Adrenal gland (tissue), 12 donors: ENCODE measurements around the gene VPS8. TPM values are rescaled to one million over a fixed set of nuclear protein-coding genes. Genes with fewer than 3 reads are reported as not detected.

Experiments used
- DNase-seq, 7 donors: peaks; one replicate each; pipeline ENCODE4 v3.0.0-alpha.2; 2019 to 2020
- H3K27ac ChIP-seq, 5 donors: fragments of 200-600 bp; sonication (generic) in 4 of 5; 1 replicate in 3 of 5; 2 replicates in 2 of 5; pipeline versions ENCODE4 v1.5.1 to v1.8.0; 2016 to 2020; ENCODE audit warnings: mild to moderate bottlenecking in 1 of 5
- H3K27me3 ChIP-seq: fragments of 200-600 bp; 2 replicates; pipeline ENCODE4 v1.8.0; 2021
- H3K36me3 ChIP-seq, 2 donors: fragments of 200-600 bp; replicated peaks in 1 of 2; 1 replicate in 1 of 2; 2 replicates in 1 of 2; pipeline versions ENCODE4 v1.5.1 to v1.8.0; 2018 to 2022
- H3K4me1 ChIP-seq, 2 donors: fragments of 200-600 bp; replicated peaks in 1 of 2; 1 replicate in 1 of 2; 2 replicates in 1 of 2; pipeline versions ENCODE4 v1.5.1 to v1.8.0; 2018 to 2021
- H3K4me3 ChIP-seq, 4 donors: fragments of 200-600 bp; sonication (generic) in 3 of 4; one replicate each; pipeline ENCODE4 v1.5.1; 2016 to 2018
- H3K9me3 ChIP-seq, 3 donors: fragments of 200-600 bp; sonication (generic) in 1 of 3; replicated peaks in 1 of 3; 1 replicate in 2 of 3; 2 replicates in 1 of 3; pipeline versions ENCODE4 v1.5.1 to v1.8.0; 2016 to 2021
- CTCF ChIP-seq, 6 experiments: fragments of 450-650 bp in 4 of 6; fragments of 200-600 bp in 2 of 6; sonication (generic) in 1 of 6; IDR thresholded peaks; 1 replicate in 5 of 6; 2 replicates in 1 of 6; pipeline versions ENCODE4 v1.5.1 to v1.8.0; 2016 to 2021; ENCODE audit warnings: antibody characterized with exemption in 6 of 6, mild to moderate bottlenecking in 2 of 6, moderate library complexity in 1 of 6
- POLR2A ChIP-seq, 2 donors: fragments of 450-650 bp; IDR thresholded peaks; one replicate each; pipeline ENCODE4 v1.6.1; 2017; ENCODE audit warnings: antibody characterized with exemption in 2 of 2, mild to moderate bottlenecking in 2 of 2, moderate library complexity in 1 of 2
- WGBS, 4 donors: extraction: QIAGEN DNeasy Blood & Tissue Kit in 2 of 4; methylation state at CpG; one replicate each; pipeline versions ENCODE4 v1.1.5 to v1.1.7; 2013 to 2017; 5-methylcytosine and 5-hydroxymethylcytosine counted together
- intact Hi-C, 2 donors: fragments of 100-400 bp; cut with DNase I; formaldehyde crosslinking; loops; one replicate each; pipeline versions ENCODE4 v1.14.1 to v1.15.0; 2022 to 2023
- polyA plus RNA-seq, 3 donors: library from polyadenylated mRNA; stranded (reverse); fragments of 200-250 nt in 2 of 3; fragments of 350-450 nt in 1 of 3; fragmentation: Illumina TruSeq in 1 of 3; extraction: RNeasy Lipid Tissue Mini Kit (QIAGEN cat#74804) in 1 of 3; gene quantifications; one replicate each; pipeline ENCODE4 v1.2.3, GENCODE V29; 2013 to 2014
- total RNA-seq, 9 donors: library from RNA; depleted of rRNA in 4 of 9; stranded (reverse); fragments of >200 nt in 4 of 9; fragments of 120-200 nt in 1 of 9; fragmentation: NEBNext Ultra II Directional in 1 of 9; extraction: Animal tissue kit (Norgen Biotek cat#: 25700) in 1 of 9; gene quantifications; one replicate each; pipeline versions ENCODE4 v1.1.0 to v1.2.4, GENCODE V29; 2013 to 2023
- donor health status: healthy with polysubstance abuse.
- donor health status: Bipolar disorder and iron deficiency.
- donor health status: DM: yes; HTN: yes; CAD: no.
- donor health status: DM: no; HTN: no; CAD: no.
- donor health status: DM: no; HTN: no; CAD: no.
- donor health status: DM: yes; HTN: yes; CAD: no.

The VPS8 gene
- total and polyA plus RNA-seq, 12 donors = 17.6 to 96.4 (median 33.9) TPM

- DNase-seq = no peak
- H3K27me3 ChIP-seq = no peaks in the 10 kb centered on the region
- no peak overlapping the region for H3K27ac ChIP-seq
- no peaks in the 10 kb centered on the region for H3K4me1 ChIP-seq
- no peaks in the 10 kb centered on the region for H3K36me3 ChIP-seq
- 86 to 95% (median 90%) methylated on average over 3 of the region's 3 CpGs for WGBS, 4 donors
- intact Hi-C loops = no loop called here
- TF ChIP-seq POLR2A (IDR thresholded peaks at IDR 0.05) (no peak), CTCF (IDR thresholded peaks at IDR 0.05) (no peak)
- no peaks in the 10 kb centered on the region for H3K9me3 ChIP-seq
- no peak overlapping the region for H3K4me3 ChIP-seq
These were observed 219.0 kb downstream of the VPS8 start for GRCh38 chr3:185030951-185031350.

GRCh38 chr3:185037801-185038200, 225.8 kb downstream of the VPS8 start:
- Histone ChIP-seq H3K27me3 (no peaks in the 10 kb centered on the region), H3K9me3 (no peaks in the 10 kb centered on the region), H3K4me1 (no peaks in the 10 kb centered on the region), H3K36me3 (no peaks in the 10 kb centered on the region), H3K27ac (no peak overlapping the region), H3K4me3 (no peak overlapping the region)
- no peak for DNase-seq
- WGBS, 4 donors = 92 to 100% (median 96%) methylated on average over 1 of the region's 1 CpG
- intact Hi-C loops = no loop called here
- TF ChIP-seq CTCF (IDR thresholded peaks at IDR 0.05) = no peak
- TF ChIP-seq POLR2A (IDR thresholded peaks at IDR 0.05) = no peak

GRCh38 chr3:185040425-185040824, 228.5 kb downstream of the VPS8 start:
- Histone ChIP-seq H3K9me3 (no peaks in the 10 kb centered on the region), H3K27ac (no peak overlapping the region), H3K27me3 (no peaks in the 10 kb centered on the region), H3K4me1 (peaks cover 0 to 7% of the 10 kb centered on the region in 2 donors), H3K4me3 (no peak overlapping the region), H3K36me3 (no peaks in the 10 kb centered on the region)
- intact Hi-C loops = no loop called here
- WGBS, 4 donors = 92 to 100% (median 94%) methylated on average over 1 of the region's 1 CpG
- DNase-seq = no peak
- no peak for TF ChIP-seq CTCF (IDR thresholded peaks at IDR 0.05)
- TF ChIP-seq POLR2A (IDR thresholded peaks at IDR 0.05) = no peak

GRCh38 chr3:185041540-185041939, 229.6 kb downstream of the VPS8 start:
- H3K27ac ChIP-seq = no peak overlapping the region

More at GRCh38 chr3:185041540-185041939, 229.6 kb downstream of the VPS8 start:
- 95 to 98% (median 96%) methylated on average over 4 of the region's 4 CpGs for WGBS, 4 donors
- Histone ChIP-seq H3K9me3 (no peaks in the 10 kb centered on the region), H3K36me3 (no peaks in the 10 kb centered on the region), H3K4me1 (peaks cover 0 to 15% of the 10 kb centered on the region in 2 donors), H3K27me3 (no peaks in the 10 kb centered on the region), H3K4me3 (no peak overlapping the region)
- DNase-seq = no peak
- intact Hi-C loops = no loop called here
- TF ChIP-seq POLR2A (IDR thresholded peaks at IDR 0.05) = no peak
- no peak for TF ChIP-seq CTCF (IDR thresholded peaks at IDR 0.05)
